BJ (cell line): ENCODE measurements around the gene IRF6. TPM values are rescaled to one million over a fixed set of nuclear protein-coding genes. Genes with fewer than 3 reads are reported as not detected.
"Not testable (repeated sequence)": the region's sequence is repeated elsewhere in the genome, so short reads cannot be mapped to it uniquely, and the experiment has no call there.

Source experiments
- CTCF ChIA-PET: fragments of 350-600 bp; formaldehyde crosslinking; extraction: SDS; loops from one replicate; lab custom pipeline; 2021; ENCODE audit warnings: antibody characterized with exemption, inconsistent platforms; lab: Yijun Ruan, JAX
- POLR2A ChIA-PET: fragments of 300-600 bp; sonication (Branson Sonifier 250); formaldehyde crosslinking; extraction: SDS; loops from one replicate; lab custom pipeline; 2021; ENCODE audit warnings: antibody characterized with exemption; lab: Charles Lee
- DNase-seq: peaks from one replicate; pipeline ENCODE4 v3.0.0-alpha.2; 2011; ENCODE audit warnings: low read depth
- H3K27me3 ChIP-seq: 2 replicates; pipeline ENCODE4 v1.6.0; 2011; ENCODE audit warnings: low read length; ENCODE audit not compliant: control insufficient read depth, insufficient read depth
- H3K36me3 ChIP-seq: 2 replicates; pipeline ENCODE4 v1.5.1; 2011; ENCODE audit warnings: low read length; ENCODE audit not compliant: control insufficient read depth, insufficient read depth
- H3K4me3 ChIP-seq: 2 replicates; pipeline ENCODE4 v1.5.1; 2011; ENCODE audit warnings: low read depth, mild to moderate bottlenecking, control low read depth, low read length
- CTCF ChIP-seq: IDR thresholded peaks from 2 replicates; pipeline ENCODE4 v1.5.1; 2011; ENCODE audit warnings: low read depth, mild to moderate bottlenecking, control low read depth, inconsistent platforms, low read length, moderate library complexity; ENCODE audit not compliant: insufficient read depth
- polyA plus RNA-seq: library from polyadenylated mRNA; depleted of rRNA; stranded (reverse); fragments of >200 nt; gene quantifications from 2 replicates; pipeline ENCODE4 v1.2.3, GENCODE V29; 2011

Gene IRF6
- polyA plus RNA-seq, 1 experiment, result 1.7 TPM

DNA sequence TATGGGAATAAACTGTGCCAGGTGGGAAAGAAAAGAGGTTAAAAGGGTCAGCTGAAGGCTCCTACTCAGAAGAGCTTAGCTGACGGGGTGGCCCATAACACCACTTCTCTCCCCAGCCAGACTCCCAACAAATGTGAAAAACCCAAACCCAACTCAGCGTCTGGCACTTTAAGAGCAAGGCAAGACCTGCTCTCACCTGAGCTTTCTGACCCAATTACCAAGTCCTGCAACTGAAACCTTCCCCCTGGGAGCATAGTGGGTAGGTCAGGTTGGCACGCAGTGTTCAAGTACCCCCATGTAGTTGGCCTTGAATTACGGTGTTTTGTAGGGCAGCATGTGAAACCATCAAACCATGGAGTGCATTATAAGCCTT, 3.2 kb downstream of the IRF6 start:
- no peak overlapping the region for H3K4me3 ChIP-seq
- no peaks in the 10 kb centered on the region for H3K36me3 ChIP-seq
- no peaks in the 10 kb centered on the region; the same call in 1 of the 2 replicates for H3K27me3 ChIP-seq
- no peak for TF ChIP-seq CTCF
- ChIA-PET CTCF (interaction anchor here (1.0 kb wide), 1 partner anchor 12 kb away, joined by 3 read pairs; no protein-coding TSS in a partner anchor), POLR2A (no interaction called here)
- DNase-seq, result no peak

- TF ChIP-seq CTCF, result no peak
- CTCF ChIA-PET, result interaction anchor here (1.0 kb wide), 1 partner anchor 11 kb away, joined by 3 read pairs; no protein-coding TSS in a partner anchor
- Histone ChIP-seq H3K27me3 (no peaks in the 10 kb centered on the region; the same call in 1 of the 2 replicates), H3K36me3 (no peaks in the 10 kb centered on the region), H3K4me3 (no peak overlapping the region)
- POLR2A ChIA-PET, result no interaction called here
- no peak for DNase-seq
Measured at GRCh38 chr1:209802117-209802779, 3.7 kb downstream of the IRF6 start.

DNA sequence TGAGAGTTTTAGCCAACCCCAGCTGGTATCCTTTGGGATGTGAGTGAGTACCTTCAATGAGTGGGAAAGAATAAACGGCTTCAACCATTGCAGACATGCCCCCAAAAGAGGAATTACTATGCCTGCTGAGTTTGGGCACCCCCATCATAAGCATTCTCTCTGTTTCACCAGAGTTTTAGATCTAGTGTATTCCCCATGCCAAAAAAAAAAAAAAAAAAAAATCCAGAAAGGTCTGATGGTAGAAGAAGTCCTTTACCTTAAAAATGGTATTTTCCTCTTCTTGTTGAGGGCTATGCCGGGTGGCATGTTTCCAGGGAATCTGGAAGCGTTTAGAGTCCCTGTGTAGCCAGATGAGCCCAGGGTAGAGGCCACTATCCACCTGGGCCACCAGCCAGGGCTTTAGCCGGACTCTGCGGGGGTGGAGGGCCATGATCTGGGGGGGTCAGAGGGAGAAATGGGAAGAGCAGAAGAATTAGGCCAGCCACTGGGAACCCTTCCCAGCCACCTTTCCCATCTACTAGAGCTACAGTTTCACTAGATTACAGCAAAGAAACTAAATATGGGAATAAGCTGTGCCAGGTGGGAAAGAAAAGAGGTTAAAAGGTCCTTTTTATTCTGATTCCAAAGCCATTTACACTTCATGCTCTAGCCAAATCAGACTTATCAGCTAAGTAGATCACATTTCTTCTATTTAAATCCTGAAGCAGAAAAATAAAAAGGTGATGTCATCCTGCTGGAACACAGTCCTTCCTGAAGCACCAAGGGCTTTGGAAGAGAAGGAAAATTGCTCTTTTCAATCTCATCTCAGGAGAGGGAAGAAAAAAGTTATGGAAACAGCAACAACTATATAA, 4.7 kb downstream of the IRF6 start:
- POLR2A ChIA-PET, result no interaction called here
- no peaks in the 10 kb centered on the region; the same call in 1 of the 2 replicates for H3K27me3 ChIP-seq
- CTCF ChIA-PET, result interaction anchor here (0.7 to 1.9 kb wide), 3 partner anchors 11 to 22 kb away, joined by 3 to 14 read pairs (median 6); no protein-coding TSS in a partner anchor
- no peak for TF ChIP-seq CTCF
- no peak for DNase-seq
- no peak overlapping the region for H3K4me3 ChIP-seq
- no peaks in the 10 kb centered on the region for H3K36me3 ChIP-seq

- POLR2A ChIA-PET, result no interaction called here
- no peak; the same call in 1 of the 2 replicates for TF ChIP-seq CTCF
- Histone ChIP-seq H3K27me3 (peaks cover 5% of the 10 kb centered on the region), H3K36me3 (no peaks in the 10 kb centered on the region), H3K4me3 (no peak overlapping the region)
- no peak for DNase-seq
- CTCF ChIA-PET, result interaction anchor here (1.0 to 1.8 kb wide), 2 partner anchors 14 to 25 kb away, joined by 3 to 7 read pairs; partner anchors contain the start of gene C1orf74
Measured at GRCh38 chr1:209797978-209798639, 7.8 kb downstream of the IRF6 start.

DNA sequence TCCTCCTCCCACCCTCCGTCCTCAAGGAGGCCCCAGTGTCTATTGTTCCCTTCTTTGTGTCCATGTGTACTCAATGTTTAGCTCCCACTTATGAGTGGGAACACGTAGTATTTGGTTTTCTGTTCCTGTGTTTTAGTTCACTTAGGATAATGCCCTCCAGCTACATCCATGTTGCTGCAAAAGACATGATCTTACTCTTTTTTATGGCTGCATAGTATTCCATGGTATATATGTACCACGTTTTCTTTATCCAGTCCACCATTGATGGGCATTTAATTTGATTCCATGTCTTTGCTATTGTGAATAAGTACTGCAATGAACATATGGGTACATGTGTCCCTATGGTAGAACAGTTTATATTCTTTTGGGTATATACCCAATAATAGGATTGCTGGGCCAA, 12.2 kb downstream of the IRF6 start:
- POLR2A ChIA-PET, H3K36me3 ChIP-seq, H3K4me3 ChIP-seq, DNase-seq, H3K27me3 ChIP-seq: not testable (repeated sequence)
- CTCF ChIA-PET, result interaction anchor here (1.0 kb wide), 1 partner anchor 30 kb away, joined by 4 read pairs; no protein-coding TSS in a partner anchor
